IPS-NIHi7 (cell line): ENCODE data around the gene KRTAP5-2.
"Not testable (repeated sequence)": the region's sequence is repeated elsewhere in the genome, so short reads cannot be mapped to it uniquely, and the experiment has no call there.

Experiments
- DNase-seq: peaks from one replicate; pipeline ENCODE4 v3.0.0; 2012; ENCODE audit warnings: mixed read lengths; ENCODE audit errors: extremely low spot score

Gene KRTAP5-2

GRCh38 chr11:1589996-1590395 is 8.1 kb downstream of the KRTAP5-2 start:
- DNase-seq = no peak

GRCh38 chr11:1589191-1589963 is 8.7 kb downstream of the KRTAP5-2 start:
- not testable (repeated sequence) for DNase-seq

GRCh38 chr11:1586699-1587098 is 11.4 kb downstream of the KRTAP5-2 start:
- DNase-seq = peak; percentile 5

DNA sequence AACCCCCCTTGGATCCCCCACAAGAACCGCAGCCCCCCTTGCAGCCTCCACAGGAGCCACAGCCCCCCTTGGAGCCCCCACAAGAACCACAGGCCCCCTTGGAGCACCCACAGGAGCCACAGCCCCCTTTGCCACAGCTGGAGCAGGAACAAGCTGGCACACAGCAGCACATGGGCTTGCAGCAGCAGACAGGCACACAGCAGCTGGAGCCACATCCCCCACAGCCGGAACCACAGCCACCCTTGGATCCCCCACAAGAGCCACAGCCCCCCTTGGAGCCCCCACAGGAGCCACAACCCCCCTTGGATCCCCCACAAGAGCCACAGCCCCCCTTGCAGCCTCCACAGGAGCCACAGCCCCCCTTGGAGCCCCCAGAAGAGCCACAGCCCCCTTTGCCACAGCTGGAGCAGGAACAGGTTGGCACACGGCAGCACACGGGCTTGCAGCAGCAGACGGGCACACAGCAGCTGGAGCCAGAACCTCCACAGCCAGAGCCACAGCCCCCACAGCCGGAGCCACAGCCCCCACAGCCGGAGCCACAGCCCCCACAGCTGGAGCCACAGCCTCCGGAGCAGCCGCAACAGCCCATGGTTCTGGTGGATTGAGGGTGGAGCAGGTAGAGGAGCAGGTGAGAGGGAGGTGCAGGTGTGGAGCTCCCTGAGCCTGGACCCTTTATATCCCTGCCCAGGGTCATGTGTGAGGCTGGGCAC is 13.3 kb downstream of the KRTAP5-2 start, which contains the start of gene KRTAP5-1:
Gene KRTAP5-1, minus strand, starts transcription at position 623 of the 710 bp plus-strand sequence. Its CDS starts 34 bp downstream, at position 589.
- not testable (repeated sequence) for DNase-seq

DNA sequence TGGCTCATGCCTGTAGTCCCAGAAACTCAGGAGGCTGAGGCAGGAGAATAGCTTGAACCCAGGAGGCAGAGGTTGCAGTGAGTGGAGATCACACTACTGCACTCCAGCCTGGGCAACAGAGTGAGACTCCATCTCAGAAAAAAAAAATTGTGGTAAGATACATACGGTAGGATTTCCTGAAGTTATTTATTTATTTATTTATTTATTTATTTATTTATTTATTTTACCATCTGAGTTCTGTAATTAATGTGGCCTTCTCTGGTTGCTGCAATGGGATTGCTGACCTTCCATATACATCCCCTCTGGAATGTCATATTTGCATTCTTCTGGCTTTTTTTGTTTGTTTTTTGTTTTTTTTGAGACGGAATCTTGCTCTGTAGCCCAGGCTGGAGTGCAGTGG is 15.2 kb downstream of the KRTAP5-2 start:
- not testable (repeated sequence) for DNase-seq

GRCh38 chr11:1581976-1582375 is 16.1 kb downstream of the KRTAP5-2 start:
- DNase-seq = peak; percentile 2

DNA sequence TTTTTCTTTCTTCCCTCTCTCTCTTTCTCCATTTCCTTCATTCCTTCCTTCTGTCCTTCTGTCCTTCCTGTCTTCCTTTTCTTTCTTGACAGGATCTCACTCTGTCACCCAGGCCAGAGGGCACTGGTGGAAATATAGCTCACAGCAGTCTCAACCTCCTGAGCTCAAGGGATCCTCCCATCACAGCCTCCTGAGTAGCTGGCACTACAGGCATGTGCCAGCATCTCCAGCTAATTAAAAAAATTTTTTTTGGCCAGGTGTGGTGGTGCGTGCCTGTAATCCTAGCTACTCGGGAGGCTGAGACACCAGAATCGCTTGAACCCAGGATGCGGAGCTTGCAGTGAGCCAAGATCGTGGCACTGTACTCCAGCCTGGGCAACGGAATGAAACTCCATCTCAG is 21.3 kb downstream of the KRTAP5-2 start:
- no peak for DNase-seq

DNA sequence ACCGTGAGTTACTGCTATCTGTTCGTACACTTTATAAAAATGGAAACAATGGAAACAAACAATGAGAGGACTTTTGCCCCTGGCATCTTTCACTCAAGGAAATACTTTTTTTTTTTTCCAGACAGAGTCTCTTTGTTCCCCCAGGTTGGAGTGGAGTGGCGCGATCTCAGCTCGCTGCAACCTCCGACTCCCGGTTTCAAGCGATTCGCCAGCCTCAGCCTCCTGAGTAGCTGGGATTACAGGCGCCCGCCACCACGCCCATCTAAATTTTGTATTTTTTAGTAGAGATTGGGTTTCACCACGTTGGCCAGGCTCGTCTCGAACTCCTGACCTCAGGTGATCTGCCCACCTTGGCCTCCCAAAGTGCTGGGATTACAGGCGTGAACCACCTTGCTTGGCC is 22.3 kb downstream of the KRTAP5-2 start:
- DNase-seq = not testable (repeated sequence)

DNA sequence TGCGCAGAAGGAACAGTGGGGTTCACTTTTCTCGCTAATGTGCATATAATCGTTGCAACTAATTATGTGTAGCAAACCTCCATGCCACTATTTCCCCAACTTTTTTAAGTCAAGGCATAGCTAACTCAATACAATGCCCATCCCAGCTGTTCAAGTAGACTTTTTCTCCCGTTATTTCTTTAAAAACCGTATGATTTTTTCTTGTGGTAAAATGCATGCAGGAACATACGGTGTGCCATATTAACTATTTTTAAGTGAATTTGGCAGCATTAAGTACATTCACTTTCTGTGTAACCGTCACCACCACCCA is 23.2 kb downstream of the KRTAP5-2 start:
- DNase-seq = no peak

DNA sequence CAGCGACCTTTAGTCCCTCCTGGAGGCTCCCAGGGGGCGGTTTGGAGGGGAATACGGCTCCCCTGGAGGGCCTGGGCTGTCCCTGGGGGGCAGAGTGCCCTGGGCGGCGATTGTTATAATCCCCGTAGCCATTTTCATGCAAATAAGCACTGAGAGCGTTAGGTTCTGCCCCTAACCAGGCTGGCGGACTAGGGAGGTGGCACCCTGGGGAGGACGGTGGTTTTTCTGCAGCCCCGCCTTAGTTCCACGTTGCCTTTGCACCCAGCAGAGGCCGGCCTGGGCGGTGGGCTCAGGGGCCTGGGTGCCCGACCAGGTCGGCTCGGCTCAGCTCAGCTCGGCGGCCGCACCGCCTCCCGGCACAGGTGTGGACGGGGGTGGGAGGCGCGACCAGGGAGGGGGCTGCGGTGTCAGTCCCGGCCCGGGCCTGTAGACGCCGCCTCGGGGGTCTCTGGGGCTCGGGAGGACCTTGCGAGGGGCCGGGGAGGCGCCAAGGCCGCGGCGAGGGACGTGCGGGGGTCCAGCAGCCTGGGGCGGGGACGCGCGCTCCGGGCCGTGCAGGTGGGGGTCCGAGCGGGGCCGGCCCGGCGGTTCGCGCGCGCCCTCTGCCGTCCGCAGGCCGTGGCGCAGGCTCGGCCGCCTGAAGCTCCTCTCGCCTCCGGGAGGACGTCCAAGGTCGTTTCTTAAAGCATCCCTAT is 23.7 kb downstream of the KRTAP5-2 start:
- DNase-seq = peak; percentile 85

DNA sequence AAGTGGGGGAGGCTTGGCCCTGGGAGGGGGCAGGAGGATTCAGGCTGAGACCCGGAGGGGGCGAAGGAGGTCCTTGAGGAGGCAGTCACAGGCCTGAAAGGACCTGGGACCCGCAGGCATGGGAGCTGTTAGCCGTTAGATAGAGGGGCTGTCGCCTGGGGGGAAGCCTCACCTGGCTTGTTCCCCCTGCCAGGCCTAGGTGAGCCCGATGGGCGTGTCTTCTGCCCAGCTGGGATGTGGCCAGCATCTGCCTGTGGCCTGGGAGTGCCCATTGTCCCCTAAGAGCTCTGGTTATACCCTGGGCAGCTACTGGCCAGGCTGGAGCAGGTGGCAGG is 24.2 kb downstream of the KRTAP5-2 start:
- no peak for DNase-seq

DNA sequence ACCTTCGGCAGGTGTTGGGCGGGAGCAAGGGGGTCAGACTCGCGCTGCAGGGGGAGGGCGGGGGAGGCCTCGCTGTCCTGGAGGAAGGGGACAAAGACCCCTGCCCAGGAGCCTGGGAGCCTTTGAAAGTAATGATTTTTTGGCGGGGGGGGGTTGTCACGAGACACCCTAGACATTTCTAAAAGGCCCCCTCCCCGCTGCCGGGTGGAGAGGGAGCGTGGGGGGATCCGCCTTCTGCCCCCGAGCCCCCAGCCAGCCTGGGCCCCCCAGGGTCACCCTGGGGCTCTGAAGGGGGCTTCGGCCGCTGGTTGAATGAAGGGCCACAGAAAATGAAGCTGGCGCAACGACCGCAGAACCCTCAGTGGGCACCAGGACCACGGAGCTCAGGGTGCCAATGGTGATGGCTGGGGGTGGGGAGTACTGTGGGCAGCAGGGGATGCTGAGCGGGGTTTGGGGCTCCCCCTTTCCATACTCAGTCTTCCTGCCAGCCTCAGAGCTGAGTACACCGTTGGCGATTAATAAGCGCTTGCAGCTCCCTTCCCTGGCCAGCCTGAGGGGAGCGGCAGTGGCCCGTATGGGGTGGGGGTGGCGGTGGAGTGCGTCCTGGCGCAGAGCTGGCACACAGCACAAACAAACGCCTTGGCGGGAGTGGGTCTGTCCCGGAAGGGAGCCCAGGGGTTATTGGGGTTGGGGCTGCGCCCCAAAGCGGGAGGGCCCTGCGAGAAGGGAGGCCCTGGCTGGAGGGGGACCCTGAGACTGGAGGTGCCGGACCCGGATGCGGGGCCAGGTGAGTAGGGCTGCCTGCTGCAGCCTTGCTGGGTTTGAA is 24.8 kb downstream of the KRTAP5-2 start:
- no peak for DNase-seq

- peak; percentile 90 for DNase-seq
Measured at GRCh38 chr11:1572197-1573076, 25.7 kb downstream of the KRTAP5-2 start, which contains the start of gene DUSP8. Gene DUSP8 (minus strand): TSS chr11:1572271. CDS start chr11:1565826, 6,445 bp downstream.

- no peak for DNase-seq
Measured at GRCh38 chr11:1571760-1572196, 26.3 kb downstream of the KRTAP5-2 start.

DNA sequence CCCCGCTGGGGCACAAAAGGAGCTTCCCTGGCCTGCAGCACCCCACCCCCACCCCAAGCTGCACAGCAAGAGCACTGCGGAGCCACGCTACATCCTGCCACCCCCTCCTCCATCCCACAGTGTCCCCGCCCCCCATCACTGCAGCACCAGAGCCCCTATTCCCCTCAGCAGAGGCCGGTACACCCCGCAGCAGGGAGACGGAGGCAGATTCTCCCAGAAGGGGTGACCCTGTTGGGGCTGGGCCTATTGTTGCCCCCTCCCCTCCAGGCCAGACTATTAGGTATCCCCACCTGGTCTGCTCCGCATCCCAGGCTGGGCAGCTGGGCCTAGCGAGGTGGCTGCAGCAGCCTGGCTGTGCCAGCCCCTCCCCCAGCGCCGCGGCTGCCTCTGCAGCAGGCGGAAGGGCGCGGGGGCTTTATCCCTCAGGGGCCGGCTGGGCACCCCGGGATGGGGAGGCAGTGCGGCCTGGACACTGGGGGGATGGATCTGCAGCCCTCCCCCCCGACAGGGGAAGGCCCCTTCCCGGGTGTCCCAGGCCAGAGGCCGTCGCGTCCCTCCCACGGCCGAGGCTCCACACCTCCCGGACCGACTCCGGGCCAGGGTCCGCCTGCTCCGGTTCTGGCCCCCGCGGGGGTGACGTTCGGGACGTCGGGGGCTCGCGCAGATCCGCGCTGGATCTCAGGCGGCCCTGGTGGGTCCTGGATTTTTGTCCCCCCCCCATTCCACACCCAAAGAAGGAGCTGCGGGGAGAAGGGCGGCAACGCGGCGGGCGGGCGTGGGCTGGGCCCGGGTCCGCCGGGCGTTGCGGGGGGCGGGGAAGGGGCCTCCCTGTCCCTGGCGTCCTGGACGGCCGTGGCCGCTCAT is 27.0 kb downstream of the KRTAP5-2 start:
- no peak for DNase-seq

DNA sequence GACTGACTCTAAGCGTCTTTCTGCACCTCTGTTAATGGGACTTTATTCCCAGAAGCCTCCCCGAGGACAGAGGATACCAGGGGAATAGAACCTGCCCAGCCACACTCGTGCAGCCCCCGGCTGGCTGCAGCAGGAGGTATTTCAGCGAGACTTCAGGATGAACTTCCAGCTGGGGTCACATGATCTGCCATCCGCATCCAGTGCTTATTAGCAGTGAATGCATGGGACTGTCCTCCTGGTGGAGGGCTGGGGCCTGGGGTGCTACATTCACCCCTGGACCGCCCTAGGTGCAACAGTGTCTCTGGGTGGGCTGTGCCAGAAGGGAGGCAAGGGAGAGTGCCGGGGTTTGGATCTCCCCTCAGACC is 27.6 kb downstream of the KRTAP5-2 start:
- no peak for DNase-seq

DNA sequence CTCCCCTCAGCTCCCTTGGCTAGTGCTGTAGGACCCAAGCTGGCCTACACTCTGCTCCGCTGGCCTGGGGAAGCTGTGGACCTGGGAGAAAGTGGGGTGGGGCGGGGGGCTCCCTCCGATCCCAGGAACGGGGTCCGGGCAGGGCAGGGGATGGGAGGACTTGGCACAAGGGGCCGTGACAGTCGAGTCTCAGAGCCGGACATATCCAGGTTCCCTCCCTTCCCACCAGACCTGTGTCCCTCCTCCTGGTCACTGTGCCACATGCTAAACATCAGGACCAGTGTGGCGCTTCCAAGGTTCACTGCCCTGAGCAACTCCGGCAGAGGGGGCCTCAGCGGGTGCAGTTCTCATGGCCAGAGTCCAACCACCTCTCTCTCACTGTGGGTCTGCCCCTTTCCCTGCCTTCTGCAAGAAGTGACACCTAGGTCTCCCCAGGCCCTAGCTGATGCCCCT is 28.1 kb downstream of the KRTAP5-2 start:
- no peak for DNase-seq

DNA sequence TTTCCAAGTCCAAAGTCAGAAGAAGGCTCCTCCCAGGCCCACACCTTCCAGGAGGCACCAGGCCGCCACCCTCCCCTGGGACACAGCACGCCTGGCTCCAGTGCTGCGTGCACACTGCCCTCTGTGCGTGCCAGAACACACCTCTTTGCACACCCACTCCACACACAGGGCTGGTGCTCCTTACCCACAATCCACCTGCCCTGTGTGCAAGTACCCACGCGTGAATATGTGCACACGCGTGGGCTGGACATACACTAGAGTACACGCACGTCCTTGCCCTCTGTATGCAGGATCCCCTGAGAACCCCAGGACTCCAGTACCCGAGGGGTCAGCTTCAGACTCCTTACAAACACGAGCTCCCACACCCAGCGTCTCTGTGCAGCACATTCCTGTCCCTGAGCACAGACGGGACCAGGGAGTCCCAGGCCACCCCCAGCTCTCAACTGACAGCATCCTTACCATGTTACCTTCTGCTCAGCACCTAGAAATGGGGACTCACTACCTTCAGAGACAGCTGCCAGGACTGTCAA is 28.8 kb downstream of the KRTAP5-2 start:
- no peak for DNase-seq

DNA sequence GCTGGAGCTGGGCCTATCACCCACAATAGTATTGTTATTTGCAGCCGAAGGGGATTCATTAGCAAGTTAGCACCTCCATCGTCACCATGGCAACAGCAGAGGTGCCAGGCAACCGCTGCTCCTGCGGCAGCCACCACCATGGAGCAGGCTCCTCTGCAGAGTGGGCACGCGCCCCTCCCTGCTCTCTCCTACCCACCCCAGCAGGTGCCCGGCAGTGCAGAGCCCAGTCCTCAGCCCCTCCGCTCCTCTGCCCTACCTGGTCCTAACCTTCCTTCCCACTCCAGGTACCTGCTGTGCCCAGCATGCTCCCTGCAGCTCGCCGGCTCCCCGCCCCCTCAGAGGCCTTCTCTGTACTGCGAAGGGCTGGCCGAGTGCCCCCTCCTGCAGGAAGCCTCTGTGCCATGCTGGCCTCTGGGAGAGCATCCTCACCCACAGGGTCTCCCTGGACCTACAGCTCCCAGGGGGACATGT is 29.6 kb downstream of the KRTAP5-2 start:
- peak; percentile 65 for DNase-seq
